ENCODE measurements around the gene TMEM175.

The TMEM175 gene

GRCh38 chr4:948101-948935 lies 16.1 kb downstream of the TMEM175 start:
- no peak for DNase-seq

GRCh38 chr4:948936-949300 lies 16.7 kb downstream of the TMEM175 start:
- no peak for DNase-seq

GRCh38 chr4:949656-950055 lies 17.4 kb downstream of the TMEM175 start:
- DNase-seq, result no peak

- no peak for DNase-seq
Observed at GRCh38 chr4:950136-951020, 18.1 kb downstream of the TMEM175 start.

- DNase-seq, result no peak
Observed at GRCh38 chr4:951186-951585, 18.9 kb downstream of the TMEM175 start.

GRCh38 chr4:951594-952468 lies 19.6 kb downstream of the TMEM175 start:
- no peak for DNase-seq

GRCh38 chr4:952881-953573 lies 20.8 kb downstream of the TMEM175 start:
- no peak for DNase-seq

GRCh38 chr4:953574-953915 lies 21.3 kb downstream of the TMEM175 start:
- DNase-seq, result no peak

GRCh38 chr4:954211-955020 lies 22.2 kb downstream of the TMEM175 start:
- no peak for DNase-seq

GRCh38 chr4:955161-955921 lies 23.1 kb downstream of the TMEM175 start:
- no peak for DNase-seq

GRCh38 chr4:955931-956381 lies 23.7 kb downstream of the TMEM175 start:
- DNase-seq, result no peak

GRCh38 chr4:956531-957230 lies 24.4 kb downstream of the TMEM175 start:
- DNase-seq, result no peak

GRCh38 chr4:957231-957580 lies 24.9 kb downstream of the TMEM175 start:
- no peak for DNase-seq

- no peak for DNase-seq
Observed at GRCh38 chr4:957581-958313, 25.5 kb downstream of the TMEM175 start.

- DNase-seq, result no peak
Observed at GRCh38 chr4:958314-958665, 26.0 kb downstream of the TMEM175 start.

- no peak for DNase-seq
Observed at GRCh38 chr4:958696-959337, 26.6 kb downstream of the TMEM175 start.

- no peak for DNase-seq
Observed at GRCh38 chr4:959338-960139, 27.3 kb downstream of the TMEM175 start.

GRCh38 chr4:960140-960635 lies 27.9 kb downstream of the TMEM175 start:
- DNase-seq, result no peak
